HG02970 (cell line): ENCODE measurements around the gene B3GNT4.
"Not testable (repeated sequence)": the region's sequence is repeated elsewhere in the genome, so short reads cannot be mapped to it uniquely, and the experiment has no call there.

Experiments used
- ATAC-seq: cut with Tn5 transposase; IDR thresholded peaks from one replicate; pipeline ENCODE4 v1.9.1; 2021; ENCODE audit warnings: mild to moderate bottlenecking, moderate library complexity, moderate number of reproducible peaks; ENCODE audit not compliant: unreplicated experiment, low FRiP score

B3GNT4 gene

DNA sequence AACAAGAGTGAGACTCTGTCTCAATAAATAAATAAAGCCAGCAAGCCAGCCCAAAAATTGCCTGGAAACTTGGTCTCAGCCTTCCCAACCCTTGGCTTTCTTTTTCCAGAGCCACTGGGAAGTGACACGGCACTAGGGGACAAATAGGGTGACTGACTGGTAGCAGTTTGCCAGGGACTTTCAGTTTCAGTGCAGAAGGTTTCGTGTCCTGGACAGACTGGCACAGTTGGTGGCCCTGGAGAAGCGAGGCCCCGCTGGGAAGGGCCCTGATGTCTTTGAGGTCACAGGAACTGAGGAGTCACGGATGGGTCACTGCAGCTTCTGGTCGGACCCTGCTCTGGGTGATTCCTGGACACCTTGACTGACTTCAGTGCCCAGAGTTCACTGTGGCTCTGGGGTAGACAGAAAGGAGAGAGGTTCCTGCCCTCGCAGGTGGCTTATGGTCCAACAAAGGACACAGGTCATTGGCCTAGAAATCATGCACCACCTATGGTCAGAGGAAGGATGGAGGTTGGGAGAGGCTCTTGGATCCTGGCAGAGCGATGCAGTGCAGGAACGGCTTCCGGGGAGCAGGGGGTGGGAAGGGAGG is 17.9 kb upstream of the B3GNT4 start:
- ATAC-seq: no peak

DNA sequence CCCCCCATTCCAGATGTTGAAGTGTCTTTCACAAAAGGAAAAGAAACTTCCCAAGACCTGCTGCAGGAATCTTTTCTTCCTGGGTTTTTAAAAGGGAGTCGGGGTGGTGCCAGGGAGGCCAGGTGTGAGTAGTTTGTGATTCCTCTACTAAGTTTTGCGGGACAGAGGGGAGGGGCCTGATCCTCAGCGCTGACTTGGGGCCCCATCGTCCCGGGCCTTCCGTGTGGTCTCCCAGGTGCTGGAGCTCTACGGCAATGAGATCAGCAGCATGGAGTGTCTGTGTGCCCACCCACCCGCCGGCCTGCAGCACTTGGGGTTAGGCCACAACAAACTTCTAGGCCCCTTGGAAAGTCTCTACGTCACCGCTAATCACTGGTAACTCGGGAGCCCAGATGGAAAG is 16.0 kb upstream of the B3GNT4 start:
- no peak for ATAC-seq

DNA sequence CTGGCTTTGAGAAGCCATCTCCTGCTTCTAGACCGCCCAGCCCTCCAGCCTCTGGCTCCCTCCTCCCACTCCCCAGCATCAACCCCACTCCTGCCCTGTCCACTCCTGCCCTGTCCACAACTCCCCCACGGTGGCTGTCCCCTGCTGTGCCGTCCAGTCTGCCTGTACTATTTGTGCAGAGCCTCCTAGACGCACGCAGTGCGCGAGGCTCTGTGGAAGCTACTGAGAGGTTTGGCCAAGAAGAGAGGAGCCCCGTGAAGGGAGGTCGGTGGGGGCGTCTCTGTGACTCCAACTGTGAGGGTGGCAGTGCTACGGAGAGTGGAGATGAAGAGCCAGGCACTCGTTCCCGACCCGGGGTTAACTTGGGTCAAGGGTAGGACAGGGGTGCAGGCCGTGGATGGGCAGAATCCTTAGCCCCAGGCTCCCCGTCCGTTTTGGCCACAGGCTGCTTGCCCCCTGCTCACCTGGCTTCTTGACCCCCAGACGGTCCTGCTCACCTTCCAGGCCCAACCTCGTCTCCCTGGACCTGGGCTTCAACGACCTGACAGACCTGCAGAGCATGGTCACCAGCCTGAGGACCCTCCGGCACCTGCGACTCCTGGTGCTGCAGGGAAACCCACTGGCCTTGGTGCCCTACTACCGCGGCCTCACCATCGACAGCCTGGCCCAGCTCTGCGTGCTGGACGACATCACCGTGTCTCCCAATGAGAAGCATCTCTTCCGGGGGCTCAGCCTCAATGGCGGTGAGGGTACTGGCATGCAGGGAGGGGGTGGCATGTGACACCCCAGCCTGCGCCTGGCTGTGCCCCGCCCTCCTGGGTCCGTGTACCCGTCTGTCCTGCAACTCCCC is 13.7 kb upstream of the B3GNT4 start:
- no peak for ATAC-seq

DNA sequence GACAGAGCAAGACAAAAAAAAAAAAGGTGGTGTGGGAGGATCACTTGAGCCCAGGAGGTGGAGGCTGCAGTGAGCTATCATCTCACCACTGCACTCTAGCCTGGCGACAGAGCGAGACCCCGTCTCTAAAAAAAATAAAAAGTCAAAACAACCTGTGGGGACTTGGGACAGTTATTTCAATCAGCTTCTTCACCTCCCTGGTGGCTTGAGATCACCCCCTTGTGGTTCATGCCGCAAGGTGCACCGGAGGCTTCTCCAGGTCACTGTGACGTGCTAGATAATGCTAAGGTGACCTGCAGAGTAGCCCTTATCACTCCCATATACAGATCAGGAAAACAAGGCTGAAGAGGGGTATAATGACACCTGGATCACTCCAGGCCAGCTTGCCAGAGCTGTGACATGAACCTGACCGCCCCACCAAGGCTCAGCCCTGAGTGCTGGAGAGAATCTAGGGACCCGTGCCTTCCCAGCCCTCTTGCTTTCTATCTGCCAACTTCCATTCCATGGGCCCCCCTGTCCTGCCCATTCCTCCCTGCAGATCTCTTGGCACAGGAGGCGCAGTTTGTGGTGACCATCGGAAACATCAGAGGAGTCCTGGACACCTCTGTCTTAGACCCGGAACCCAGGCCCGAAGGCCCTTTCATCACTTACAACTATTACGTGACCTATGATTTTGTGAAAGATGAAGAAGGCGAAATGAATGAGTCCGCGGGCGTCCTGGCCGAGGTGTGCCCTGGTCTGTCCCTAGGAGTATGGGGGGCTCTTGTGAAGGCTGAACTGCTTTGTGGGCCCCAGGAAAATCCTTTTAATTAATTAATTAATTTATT is 12.5 kb upstream of the B3GNT4 start:
- no peak for ATAC-seq

DNA sequence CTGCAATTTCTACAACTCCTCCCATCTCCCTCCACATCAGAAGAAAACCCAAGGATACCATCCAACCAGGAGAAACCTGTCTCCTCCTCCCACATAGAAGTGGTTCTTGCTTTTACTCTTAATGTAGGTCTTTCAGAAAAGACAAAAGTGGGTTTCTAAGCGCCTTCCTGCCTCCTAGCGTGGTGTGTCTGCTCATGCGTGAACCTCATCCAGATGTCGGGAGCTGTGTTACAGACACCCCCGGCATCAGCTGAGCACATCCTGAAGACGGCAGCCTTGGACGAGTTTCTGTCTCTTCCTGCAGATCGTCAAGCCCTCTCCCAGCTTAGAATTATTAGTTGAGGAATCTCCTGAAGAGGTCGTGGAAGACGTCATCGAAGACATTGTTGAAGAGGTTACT is 11.1 kb upstream of the B3GNT4 start:
- no peak for ATAC-seq

DNA sequence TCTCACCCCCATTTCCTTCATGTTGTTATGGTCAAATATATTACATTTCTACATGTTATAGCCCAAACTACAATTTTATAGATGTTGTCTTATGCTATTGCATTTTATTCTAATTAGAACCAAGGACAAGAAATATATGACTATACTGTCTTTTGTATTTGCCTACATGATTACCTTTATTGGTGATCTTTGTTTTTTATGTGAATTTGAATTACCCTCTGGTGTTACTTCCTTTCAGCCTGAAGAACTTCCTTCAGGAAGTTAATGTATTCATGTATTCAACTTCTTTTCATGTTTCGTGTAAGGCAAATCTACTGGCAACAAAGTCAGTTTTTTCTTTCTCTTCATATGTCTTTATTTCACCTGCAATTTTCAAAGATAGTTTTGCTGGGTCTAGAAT is 8.7 kb upstream of the B3GNT4 start:
- ATAC-seq: no peak

DNA sequence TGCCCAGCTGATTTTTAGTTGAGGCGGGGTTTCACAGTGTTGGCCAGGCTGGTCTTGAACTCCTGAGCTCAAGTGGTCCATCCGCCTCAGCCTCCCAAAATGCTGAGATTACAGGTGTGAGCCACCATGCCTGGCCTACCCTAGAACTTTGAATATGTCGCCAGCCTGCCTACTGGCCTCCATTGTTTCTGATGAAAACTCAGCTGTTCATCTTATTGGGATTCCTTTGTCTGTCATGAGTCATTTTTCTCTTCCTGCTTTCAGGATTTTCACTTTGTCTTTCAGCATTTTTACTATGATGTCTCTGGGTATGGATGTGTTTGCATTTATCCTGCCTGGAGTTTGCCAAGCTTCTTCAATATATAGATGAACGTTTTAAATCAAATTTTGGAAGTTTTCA is 8.1 kb upstream of the B3GNT4 start:
- no peak for ATAC-seq

DNA sequence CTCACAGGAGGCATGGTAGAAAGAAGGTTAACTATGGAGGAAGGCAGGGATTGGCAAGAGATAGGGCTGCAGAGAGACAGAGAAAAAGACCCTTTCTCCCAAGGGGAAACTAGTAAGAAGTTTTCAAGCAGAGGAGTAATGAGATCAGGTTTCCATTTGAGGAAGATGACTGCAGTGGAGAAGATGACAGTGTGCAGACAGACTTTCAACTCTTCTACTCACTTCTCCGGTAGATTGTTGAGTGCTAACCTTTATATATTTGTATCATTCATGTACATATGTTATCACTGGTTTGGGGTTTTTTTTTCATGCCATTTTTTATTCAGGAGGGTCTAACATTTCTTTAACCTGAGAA is 5.9 kb upstream of the B3GNT4 start:
- no peak for ATAC-seq

DNA sequence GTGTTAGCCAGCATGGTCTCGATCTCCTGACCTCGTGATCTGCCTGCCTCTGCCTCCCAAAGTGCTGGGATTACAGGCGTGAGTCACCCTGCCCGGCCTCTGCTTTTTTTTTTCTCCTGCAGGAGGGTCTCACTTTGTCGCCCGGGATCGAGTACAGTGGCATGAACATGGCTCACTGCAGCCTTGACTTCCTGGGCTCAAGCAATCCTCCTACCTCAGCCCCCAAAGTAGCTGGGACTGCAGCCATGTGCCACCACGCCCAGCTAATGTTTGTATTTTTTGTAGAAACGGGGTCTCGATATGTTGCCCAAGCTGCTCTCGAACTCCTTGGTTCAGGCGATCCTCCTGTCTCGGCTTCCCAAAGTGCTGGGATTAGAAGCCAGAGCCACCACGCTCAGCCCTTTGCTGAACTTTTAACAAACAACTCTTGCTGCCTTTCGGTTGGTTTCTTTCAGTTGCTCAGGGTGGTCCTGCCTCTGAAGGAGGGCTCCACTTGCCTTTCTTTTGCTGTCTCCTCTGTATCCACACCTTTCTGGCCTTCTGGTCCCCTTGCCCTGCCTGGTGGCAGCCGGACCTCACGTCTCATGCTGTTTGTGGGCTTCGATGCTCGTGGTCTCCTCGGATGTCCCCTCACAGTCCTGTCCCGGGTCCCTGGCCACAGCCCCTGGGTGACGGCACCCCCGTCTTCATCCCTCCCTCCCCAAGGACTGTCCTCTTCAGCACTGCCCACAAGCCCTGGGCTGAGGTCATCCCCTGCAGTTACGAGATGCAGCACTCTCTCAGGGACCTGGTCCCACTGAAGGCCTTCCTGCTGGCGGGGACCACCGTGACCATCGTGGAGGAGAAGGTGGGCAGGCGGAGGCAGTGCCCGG is 3.8 kb upstream of the B3GNT4 start:
- ATAC-seq: no peak

DNA sequence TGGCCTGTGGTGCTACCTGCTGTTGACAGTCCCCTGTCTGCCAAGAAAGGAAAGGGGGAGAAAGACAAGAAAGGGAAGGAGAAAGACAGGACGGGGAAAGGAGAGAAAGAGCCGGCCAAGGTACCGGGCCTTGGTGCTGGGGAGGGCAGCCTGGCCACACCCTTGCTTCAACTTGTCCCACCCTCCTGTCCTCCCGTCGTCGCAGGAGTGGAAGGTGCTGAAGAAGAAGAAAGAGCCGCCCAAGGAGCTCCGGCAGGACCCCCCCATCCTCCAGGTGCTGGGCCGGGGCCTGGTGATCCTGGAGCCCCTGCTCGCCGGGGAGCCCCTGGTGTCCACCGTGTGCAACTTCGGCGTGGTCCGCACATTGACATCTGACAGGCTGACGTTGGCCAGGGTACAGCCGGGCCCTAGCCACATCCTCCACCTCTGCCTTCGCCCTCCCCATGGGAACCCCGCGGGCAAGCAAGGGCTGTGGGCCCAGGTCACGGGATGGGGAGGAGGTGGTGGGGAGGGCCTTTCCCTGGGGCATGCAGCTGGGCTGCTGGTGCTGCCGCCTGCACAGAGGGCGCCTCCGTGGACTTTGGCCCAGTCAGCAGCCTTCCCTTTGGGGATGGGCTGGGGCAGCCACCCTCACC is 2.9 kb upstream of the B3GNT4 start:
- ATAC-seq: no peak

DNA sequence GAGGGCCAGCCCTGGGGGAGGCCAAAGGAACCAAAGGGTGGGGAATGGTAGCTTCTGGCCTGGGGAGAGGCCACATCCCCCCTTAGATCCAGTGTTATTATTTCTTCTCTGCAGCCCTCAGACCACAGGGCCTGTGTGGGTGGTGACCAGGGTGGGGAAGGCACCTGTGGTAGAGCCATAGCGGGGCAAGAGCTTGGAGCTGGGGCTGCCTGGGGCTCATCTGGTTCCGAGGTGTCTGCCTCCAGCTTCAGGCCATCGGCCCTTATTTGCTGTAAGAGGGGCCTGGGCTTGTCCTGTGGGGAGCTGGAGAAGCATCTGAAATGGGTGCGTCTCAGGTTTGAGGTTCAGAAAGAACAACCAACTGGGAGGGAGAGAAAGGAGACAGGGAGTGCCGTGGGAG is 2.1 kb upstream of the B3GNT4 start:
- no peak for ATAC-seq

DNA sequence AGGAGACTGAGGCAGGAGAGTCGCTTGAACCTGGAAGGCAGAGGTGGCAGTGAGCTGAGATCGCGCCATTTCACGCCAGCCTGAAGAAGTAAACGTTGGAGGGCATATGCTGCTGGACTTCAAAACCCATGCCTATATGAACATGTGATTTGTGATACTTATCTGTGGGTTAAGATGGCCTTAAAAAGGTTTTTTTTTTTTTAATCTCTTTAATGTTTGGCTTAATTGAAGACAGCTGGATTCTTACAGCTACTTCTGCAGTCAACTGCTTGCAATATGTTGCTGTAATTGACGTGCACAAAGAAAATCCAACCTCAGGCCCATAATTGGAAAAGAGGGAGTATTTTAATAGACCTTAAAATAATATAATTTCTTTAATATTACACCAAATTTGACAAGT is 1.5 kb upstream of the B3GNT4 start:
- no peak for ATAC-seq

DNA sequence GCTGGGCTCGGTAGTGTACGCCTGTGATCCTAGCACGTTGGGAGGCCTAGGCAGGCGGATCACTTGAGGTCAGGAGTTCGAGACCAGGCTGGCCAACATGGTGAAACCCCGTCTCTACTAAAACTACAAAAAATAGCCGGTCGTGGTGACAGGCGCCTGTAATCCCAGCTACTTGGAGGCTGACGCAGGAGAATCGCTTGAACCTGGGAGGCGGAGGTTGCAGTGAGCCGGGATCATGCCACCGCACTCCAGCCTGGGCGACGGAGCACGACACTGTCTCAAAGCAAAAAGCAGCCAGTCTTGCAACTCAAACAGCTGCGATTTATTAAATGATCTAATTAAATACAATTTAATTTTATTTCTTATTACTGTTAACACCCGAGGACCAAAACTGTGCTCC is 698 bp upstream of the B3GNT4 start:
- not testable (repeated sequence) for ATAC-seq

DNA sequence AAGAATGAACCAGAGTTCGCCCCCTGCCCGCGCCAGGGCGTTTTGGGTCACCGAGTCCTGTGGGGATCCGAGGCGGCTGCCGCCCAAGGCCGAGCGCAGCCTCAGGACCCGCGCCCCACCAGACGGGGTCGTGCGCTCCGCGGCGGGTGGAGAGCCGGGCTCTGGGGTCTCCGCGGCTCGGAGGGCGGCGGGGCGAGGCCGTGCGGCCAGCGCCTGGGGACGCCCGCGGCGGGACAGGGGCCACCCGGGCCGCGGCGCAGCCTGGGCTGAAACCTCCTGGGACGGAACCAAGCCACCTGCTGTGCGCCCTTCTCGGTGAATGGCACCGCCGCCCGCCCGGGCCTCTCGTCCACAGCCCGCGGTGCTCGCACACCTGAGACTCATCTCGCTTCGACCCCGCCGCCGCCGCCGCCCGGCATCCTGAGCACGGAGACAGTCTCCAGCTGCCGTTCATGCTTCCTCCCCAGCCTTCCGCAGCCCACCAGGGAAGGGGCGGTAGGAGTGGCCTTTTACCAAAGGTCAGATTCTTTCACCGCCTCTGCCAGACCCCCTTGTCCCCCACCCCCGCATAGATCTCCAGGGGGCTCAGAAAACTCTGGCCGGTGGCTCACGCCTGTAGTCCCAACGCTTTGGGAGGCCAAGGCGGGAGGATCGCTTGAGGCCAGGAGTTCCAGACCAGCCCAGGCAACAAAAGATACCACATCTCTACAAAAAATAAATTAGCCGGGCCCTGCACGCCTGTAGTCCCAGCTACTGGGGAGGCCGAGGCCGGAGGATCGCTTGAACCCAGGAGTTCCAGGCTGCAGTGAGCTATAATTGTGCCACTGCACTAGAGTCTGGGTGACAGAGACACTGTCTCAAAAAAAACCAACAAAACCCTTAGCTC is 901 bp downstream of the B3GNT4 start:
- ATAC-seq: no peak

DNA sequence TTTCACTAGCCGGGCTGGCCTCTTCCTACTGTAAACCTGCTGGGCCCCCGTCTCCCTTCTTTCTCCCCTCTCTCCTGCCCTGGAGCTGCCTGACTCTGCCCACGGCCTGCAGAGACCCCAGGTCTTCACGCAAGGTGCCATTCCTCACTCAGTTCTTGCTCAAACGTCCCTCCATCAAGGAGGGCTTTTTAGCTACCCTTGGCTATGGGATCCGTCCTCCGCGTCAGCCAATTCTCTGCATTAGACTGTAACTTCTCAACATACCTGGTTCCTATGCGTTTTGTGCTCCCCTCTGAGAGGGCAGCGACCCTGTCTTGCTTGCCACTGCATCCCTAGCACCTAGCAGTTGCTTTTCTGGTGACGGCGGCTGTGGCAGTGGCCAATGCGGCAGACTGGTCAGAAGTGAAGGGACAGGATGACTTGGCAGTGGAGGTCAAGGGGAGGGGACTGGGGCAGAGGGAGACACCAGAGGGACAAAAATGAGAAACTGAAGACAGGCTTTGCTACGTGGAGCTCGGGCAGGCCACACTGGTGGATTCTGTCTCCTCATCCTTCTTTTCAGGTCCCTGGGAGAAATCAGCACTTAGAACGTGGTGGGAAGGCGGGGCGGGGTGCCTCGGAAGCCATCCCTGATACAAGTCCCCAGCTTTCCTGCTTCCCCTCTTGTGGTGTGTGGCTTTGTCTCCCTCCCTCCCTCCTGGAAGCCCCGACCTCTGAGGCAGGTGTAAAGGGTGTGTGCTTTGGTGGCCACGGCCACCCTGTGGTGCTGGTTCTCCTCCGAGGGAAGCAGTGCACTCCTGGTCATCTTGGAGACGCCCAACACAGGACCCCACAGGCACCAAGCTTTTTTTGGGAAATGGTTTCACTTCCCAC is 1.8 kb downstream of the B3GNT4 start:
- ATAC-seq: no peak

DNA sequence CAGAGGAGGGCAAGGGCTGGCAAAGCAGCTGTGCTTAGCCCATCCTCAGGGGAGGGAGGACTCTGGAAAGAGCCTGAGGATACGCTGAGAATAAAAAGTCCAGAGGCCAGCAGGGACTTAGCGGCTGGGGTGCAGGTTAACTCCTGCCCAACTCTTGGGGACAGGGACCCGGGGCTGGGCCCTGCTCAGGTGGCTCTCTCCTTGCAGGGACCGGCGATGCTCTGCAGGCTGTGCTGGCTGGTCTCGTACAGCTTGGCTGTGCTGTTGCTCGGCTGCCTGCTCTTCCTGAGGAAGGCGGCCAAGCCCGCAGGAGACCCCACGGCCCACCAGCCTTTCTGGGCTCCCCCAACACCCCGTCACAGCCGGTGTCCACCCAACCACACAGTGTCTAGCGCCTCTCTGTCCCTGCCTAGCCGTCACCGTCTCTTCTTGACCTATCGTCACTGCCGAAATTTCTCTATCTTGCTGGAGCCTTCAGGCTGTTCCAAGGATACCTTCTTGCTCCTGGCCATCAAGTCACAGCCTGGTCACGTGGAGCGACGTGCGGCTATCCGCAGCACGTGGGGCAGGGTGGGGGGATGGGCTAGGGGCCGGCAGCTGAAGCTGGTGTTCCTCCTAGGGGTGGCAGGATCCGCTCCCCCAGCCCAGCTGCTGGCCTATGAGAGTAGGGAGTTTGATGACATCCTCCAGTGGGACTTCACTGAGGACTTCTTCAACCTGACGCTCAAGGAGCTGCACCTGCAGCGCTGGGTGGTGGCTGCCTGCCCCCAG is 2.8 kb downstream of the B3GNT4 start:
- ATAC-seq: no peak

DNA sequence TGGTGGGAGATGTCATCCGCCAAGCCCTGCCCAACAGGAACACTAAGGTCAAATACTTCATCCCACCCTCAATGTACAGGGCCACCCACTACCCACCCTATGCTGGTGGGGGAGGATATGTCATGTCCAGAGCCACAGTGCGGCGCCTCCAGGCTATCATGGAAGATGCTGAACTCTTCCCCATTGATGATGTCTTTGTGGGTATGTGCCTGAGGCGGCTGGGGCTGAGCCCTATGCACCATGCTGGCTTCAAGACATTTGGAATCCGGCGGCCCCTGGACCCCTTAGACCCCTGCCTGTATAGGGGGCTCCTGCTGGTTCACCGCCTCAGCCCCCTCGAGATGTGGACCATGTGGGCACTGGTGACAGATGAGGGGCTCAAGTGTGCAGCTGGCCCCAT is 3.5 kb downstream of the B3GNT4 start:
- ATAC-seq: no peak
